ENCODE data around the gene ETF1.

Gene ETF1

DNA sequence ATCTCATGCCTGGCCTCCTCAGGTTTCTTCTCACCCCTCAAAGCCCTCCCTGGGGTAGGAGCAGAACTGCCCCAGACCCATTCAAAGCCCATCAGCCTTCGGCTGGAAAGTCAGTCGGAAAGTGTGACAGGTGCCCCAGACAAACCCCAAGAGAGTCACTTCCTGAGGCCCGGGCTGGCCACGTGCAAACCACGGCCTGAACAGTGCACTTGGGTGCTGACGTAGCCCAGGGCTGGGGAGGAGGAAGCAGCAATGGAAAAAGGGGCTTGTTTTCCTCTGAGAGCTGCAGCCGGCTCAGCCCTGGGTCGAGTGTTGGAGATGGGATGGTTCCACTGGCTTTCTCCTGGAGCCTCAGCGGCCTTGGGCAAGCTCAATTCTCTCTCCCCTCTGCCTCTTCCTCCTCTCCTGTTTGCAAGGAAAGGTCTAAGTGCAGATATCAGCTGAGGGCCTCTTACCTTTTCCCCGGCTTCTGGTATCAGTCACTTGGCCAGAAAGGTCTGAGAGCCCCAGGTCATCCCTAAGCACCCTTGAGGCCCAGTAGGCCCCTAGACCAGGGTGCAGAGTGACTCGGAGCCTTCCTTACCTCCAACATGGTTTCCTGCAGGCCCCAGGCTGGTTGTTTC lies 83.6 kb downstream of the ETF1 start:
- FAIRE-seq: no peak

DNA sequence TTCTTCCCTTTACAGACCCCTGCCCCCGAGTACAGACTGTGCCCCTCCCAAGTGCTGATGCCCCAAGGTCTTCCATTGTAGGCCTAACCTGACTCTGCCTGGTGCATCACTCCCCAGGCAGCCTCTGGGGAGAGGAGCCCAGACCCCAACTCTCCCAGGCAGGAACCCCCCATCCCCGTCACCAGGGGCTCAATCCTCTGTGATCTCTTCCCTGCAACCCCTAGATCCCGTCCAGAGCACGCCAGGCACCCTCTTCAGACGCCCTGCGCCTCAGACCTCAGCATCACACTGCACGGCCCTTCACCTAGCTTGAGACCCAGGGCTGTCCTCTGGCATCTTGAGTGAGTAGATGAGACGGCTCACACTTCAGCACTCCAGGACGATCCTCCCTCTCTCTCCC lies 84.2 kb downstream of the ETF1 start:
- no peak for FAIRE-seq

DNA sequence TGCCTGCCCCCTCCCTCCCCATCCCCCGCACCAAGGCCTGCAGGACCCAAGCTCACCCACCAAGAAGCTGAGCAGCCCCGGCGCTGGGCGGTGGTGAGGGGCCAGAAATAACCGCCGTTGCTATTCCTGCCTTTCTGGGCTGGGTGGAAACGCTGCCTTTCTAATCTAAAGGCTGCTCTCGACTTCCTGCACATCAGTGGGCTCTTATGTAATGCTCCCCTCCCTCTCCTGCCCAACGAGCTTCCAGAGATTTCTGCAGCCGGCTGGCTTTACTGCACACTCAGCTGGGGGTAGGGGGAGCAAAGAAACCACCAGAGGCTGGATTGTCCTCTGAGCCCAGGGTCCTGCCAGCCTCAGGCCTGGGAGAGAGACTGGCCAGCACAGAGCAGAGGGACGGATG lies 84.7 kb downstream of the ETF1 start:
- FAIRE-seq: no peak

DNA sequence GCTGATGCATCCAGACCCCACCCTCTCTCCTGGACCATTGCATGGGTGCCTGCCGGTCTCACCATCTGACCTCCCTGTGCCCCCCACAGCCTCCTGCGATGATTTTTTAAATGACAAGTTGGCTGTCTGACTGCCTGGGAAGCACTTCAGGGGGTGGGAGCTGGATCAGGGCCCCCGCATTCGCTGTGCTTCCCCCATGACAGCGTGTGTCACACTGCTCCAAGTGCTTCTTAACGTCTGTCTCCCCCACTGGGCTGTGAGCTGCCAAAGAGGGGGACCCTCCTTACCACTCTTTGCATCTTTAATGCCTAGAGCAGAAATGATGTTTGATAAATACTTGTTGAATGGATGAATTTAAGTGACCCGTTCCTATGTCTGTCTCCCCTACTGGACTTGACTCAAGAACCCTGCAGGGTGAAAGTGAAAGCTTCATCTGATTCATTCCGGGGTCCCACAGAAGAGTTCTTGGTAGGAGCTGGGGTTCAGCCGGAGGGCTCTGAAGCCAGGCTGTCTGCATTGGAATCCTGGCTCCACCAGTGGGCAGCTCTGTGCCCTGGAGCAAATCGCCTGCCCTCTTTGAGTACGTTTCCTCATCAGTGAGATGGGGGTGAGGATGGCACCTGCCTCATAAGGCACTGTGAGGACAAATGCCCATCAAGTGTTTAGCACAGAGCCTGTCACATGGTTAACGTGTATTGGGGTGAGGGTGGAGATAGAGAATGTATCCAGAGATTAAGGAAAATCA lies 85.3 kb downstream of the ETF1 start:
- FAIRE-seq: no peak

All from TTC549 (cell line).